ENCODE data around the gene PHF12. TPM values are rescaled to one million over a fixed set of nuclear protein-coding genes. Genes with fewer than 3 reads are reported as not detected.

The PHF12 gene
- 5.7 and 12.0 TPM in 2 replicates for total RNA-seq (ENCODE audit: low replicate concordance)

GRCh38 chr17:28951428-28951990 lies at the start of gene PHF12:
PHF12 (minus strand) TSS chr17:28951518; CDS start chr17:28950960, 558 bp downstream.

GRCh38 chr17:28902819-28903545 lies 48.3 kb downstream of the PHF12 start, which contains the start of gene DHRS13:
DHRS13 (minus strand) TSS chr17:28903079; CDS start chr17:28902944, 135 bp downstream.

GRCh38 chr17:28896884-28897768 lies 54.2 kb downstream of the PHF12 start, which contains the start of gene FLOT2:
FLOT2 (minus strand) TSS chr17:28897733; CDS start chr17:28897574, 159 bp downstream.

Other genes starting within 250 kb of the PHF12 start
- 0.90 and 1.4 TPM in 2 replicates for gene PROCA1, start 239.6 kb downstream of the PHF12 start, total RNA-seq (ENCODE audit: low replicate concordance)
- 115 and 204 TPM in 2 replicates for gene RAB34, start 233.7 kb downstream of the PHF12 start, total RNA-seq (ENCODE audit: low replicate concordance)
- 906 and 1,571 TPM in 2 replicates for gene RPL23A, start 231.5 kb downstream of the PHF12 start, total RNA-seq (ENCODE audit: low replicate concordance)
- gene TLCD1, start 225.3 kb downstream of the PHF12 start, total RNA-seq (ENCODE audit: low replicate concordance): 4.4 and 5.3 TPM in 2 replicates
- gene NEK8, start 222.7 kb downstream of the PHF12 start, total RNA-seq (ENCODE audit: low replicate concordance): 5.3 and 8.4 TPM in 2 replicates
- gene TRAF4, start 207.5 kb downstream of the PHF12 start, total RNA-seq (ENCODE audit: low replicate concordance): 27.1 and 39.2 TPM in 2 replicates
- gene FAM222B, start 108.7 kb downstream of the PHF12 start, total RNA-seq (ENCODE audit: low replicate concordance): 0.70 and 2.3 TPM in 2 replicates
- gene ERAL1, start 96.5 kb downstream of the PHF12 start, total RNA-seq (ENCODE audit: low replicate concordance): 11.1 and 18.9 TPM in 2 replicates
- 38.0 and 80.1 TPM in 2 replicates for gene FLOT2, start 53.8 kb downstream of the PHF12 start, total RNA-seq (ENCODE audit: low replicate concordance)
- gene DHRS13, start 48.4 kb downstream of the PHF12 start, total RNA-seq (ENCODE audit: low replicate concordance): 2.0 and 3.6 TPM in 2 replicates
- gene SEZ6, start 54.5 kb upstream of the PHF12 start, total RNA-seq (ENCODE audit: low replicate concordance): not detected in 2 replicates
- 1.4 and 1.9 TPM in 2 replicates for gene PIPOX, start 91.6 kb upstream of the PHF12 start, total RNA-seq (ENCODE audit: low replicate concordance)
- gene MYO18A, start 228.9 kb upstream of the PHF12 start, total RNA-seq (ENCODE audit: low replicate concordance): 33.8 and 97.8 TPM in 2 replicates